NCI-H2171 treated with DMSO at 0.1 percent for 48 hours (cell line): Measurements from ENCODE around the gene ZFX.
"Not testable (repeated sequence)": the region's sequence is repeated elsewhere in the genome, so short reads cannot be mapped to it uniquely, and the experiment has no call there.

ENCODE experiments used
- DNase-seq: peaks from one replicate; lab custom pipeline; 2025; lab: John Stamatoyannopoulos, UW

The ZFX gene

DNA sequence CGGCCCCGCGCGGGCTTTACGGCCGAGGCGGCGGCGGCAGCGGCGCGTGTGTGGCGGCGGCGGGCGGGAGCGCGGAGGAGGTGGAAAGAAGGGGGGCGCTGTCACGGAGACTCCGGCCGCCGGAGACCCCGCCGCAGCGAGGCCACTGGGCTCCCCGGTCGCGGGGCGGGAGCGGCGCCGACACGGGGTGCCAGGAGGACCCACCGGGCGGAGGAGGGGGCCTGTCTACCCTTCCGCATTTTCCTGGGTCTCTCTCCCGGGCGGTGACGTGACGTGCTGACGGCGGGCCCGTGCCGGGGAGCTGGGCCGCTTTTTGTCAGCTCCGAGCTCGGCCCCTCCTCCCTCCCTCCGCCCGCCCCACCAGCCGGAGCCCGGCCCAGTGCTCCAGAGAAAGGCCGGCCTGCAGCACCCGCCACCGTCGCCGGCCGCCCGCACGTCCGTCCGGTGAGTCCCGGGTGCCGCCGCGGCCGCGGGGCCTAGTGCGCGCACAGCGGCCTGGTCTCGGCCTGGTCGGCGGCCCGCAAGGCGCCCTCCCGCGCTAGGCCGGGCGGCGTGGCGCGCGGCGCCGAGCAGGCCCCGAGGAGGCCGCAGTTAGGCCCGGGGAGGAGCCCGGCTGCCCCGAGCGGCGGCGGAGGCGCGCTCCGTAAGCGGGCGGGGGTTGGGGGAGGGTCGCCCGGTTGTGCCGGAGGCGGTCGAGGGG lies at the start of gene ZFX:
ZFX (plus strand) TSS at position 379 of the 700 bp plus-strand sequence. CDS start 23,014 bp downstream, outside the sequence.
- DNase-seq, result peak; percentile 32

DNA sequence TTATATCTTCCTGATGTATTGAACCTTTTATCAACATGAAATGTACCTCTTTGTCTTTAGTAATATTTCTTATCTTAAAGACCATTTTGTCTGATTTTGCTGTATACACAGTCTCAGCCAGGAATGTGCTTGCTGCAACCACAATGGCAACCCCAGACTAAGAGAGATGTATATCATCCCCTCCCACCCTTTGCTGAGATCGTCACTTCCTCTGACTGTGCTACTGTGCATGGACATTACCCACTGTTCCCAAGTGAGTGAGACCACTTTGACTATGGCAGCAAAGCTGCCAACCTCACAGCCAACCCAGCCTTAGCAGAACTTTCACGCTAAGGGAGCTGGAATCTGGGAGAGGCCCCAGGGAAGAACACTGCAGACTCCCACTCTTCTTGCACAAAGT lies 48.8 kb upstream of the ZFX start:
- DNase-seq, result no peak

DNA sequence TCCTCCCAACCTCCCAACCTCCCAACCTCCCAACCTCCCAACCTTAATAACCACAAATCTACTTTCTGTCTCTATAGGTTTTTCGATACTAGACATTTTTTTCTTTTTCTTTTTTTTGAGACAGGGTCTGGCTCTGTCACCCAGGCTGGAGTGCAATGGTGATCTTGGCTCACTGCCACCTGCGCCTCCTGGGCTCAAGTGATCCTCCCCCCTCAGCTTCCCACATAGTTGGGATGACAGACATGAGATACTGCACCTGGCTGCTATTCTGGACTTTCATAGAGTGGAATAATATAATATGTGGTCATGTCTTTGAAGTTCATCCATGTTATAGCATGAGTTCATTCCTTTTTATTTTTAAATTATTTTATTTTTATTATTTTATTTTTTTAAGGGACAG lies 39.5 kb upstream of the ZFX start:
- DNase-seq, result peak; percentile 1

DNA sequence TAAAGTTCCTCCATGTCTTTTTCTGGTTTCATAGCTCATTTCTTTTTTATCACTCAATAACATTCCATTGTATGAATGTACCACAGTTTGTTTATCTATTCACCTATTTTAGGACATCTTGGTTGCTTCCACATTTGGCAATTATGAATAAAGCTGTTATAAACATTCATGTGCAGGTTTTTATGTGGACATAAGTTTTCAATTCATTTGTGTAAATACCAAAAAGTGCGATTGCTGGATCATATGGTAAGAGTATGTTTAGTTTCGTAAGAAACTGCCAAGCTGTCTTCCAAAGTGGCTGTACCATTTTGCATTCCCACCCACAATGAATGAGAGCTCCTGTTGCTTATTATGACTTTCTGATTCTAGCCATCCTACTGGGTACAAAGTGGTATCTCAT lies 36.3 kb upstream of the ZFX start:
- DNase-seq, result no peak

DNA sequence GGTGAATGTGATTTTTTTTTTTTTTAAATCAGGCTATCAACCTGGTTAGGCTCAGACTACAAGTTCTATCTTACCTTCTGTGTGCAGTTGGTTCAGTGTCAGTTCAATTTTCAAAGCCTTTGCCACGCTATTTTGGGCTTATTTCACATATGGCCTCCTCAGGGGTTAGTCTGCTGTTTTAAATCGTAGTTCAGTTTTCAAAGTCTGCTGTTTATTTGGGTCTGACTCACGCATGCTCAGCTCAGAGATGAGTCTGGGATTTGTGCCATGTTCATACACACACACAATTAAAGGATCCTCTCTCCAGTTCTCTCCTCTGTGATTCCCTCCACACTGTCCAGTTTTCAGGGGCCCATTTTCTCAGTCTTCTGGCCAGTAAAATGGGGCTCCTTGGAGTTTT lies 32.3 kb upstream of the ZFX start:
- peak; percentile 64 for DNase-seq

DNA sequence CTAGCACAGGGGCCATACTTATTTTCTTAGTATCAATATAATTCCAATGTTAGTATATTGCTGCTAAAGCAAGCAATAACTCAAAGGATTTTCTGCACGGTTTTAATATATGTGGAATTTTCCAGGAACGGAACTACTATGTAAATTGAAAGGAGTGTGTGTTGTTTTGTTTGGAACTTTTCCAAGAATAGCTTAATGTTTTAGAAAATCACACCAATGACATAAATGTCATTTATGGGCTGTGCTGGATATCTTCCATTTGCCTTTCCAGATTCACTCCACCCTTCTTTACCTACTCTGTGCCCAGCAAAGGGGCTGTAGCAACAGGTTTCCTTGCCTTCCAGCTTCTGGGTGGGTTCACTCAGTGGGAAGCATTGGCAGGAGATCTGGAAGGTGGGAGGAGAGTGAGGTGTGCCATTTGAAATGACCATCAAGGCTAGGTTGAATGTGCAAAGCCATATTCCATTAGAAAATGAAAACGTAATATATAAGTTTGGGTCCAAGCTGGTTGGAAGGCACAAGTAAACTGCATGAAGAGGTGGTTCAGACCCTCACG lies 25.2 kb upstream of the ZFX start:
- DNase-seq, result no peak

DNA sequence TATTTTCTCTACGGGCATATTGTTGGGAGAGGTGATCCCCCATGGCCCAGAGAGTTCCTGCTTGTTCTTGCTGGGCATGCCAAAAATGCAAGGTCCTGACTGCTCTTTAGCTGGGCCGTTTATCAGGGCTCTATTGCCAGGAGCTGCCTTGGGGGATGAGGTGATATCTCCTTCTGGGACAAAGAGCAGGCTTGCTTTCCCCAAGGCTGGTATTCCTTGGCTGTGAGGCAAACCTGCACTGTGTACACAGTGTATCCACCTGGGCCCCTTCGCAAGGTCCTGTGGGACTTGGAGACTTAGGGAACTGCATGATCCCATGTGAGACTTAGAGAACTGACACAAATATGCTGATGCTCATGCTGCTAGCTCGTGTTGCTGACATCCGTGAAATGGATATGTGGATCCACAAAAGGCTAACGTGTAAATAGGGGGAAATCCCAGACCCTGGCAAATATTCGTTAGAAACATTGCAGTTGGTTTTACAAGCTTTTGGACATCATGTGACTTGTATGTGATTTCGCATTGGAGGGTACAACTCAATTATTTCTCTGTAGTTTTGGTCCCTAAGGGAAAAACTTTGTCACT lies 24.4 kb upstream of the ZFX start:
- DNase-seq, result no peak

DNA sequence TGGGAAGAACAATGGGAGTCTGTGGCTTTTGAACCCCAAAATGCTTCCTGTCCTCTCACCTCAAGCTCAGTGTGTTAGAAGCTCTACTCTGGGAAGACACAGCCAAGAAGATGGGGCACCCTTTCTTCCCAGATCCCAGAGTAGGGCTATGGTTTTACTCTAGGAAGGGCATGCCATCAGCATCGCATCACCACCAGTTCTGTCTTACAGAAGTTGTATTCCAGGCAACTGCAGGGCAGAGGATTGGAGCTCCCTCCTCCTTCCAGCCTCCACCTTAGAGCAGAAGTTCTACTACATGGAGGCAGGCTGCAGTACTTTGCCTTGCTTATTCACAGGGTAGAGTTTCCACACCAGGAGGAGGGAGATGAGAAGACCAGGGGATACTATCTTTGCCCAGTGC lies 18.1 kb upstream of the ZFX start:
- no peak for DNase-seq

DNA sequence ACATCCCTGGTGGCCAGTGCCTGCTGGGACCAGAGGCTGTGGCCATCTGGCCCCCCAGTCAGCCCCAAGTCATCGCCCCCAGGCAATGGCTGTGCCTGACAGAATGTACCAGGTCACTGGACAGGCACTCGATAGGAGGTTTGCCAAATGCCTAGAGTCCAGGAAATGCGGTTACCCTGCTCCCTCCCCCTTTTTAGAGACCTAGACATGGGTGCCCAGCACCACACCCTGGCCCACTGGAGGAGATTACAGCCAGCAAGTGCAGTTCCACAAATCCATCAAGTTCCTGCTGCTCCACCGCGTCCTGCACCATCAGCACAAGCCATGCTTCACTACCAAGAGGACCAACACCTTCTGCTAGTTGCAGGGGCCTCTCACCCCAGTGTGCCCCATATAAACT lies 16.2 kb upstream of the ZFX start:
- DNase-seq, result no peak

DNA sequence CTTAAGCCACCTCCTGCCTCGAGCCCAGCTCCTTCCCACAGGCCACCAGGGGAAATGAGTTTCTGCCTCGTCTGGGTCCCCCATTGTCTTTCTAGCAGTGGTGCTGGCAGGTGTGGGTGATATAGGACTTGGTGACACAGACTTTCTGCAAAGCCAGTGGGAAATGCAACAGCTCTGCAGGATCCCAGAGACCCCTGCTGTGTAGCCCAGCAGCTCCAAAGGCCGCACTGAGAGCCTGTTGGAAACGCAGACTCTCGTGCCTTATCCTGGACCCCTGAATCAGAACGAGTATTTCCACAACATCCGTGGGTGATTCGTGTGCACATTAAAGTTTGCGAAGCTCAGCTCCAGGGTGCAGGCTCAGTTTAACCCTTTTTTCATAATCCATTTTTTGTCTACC lies 13.8 kb upstream of the ZFX start:
- DNase-seq, result not testable (repeated sequence)

DNA sequence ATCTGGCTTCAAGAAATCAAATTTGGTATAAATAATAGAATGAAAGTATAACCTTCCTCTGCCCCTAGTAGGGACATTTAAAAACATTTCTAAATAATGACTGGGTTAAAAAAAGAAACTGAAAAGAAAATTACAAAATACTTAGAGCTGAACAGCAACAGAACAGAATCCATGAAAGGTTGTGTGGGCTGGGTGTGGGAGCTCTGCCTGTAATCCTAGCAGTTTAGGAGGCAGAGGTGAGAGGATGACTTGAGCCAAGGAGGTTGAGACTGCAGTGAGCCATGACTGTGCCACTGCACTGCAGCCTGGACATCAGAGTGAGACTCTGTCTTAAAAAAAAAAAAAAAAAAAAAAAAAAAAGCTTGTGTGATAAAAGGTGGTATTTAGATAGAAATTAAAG lies 12.3 kb upstream of the ZFX start:
- no peak for DNase-seq

DNA sequence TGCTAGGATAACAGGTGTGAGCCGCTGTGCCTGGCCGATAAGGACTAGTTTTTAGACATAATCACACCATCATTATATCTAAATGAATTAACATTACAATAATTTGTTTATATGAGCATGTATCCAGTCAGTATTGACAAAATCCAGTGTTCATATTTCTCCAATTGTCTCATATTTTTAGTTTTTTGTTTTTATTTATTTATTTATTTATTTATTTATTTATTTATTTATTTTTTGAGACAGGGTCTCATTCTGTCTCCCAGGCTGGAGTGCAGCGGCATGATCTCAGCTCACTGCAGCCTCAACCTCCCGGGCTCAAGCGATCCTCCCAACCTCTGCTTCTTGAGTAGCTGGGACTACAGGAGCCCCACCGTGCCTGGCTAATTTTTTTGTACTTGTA lies 5.5 kb upstream of the ZFX start:
- DNase-seq, result not testable (repeated sequence)

DNA sequence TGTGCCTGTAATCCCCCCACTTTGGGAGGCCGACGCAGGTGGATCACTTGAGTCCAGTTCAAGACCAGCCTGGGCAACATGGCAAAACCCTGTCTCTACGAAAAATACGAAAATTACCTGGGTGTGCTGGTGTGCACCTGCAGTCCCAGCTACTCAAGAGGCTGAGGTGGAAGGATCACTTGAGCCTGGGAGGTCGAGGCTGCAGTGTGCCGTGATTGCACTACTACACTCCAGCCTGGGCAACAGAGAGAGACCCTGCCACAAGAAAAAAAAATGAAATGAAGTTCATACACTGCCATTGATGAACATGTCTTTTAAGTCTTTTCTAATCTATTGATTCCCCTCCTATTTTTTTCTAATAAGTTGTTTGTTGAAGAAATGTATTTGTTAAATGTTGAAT lies 5.0 kb upstream of the ZFX start:
- no peak for DNase-seq

DNA sequence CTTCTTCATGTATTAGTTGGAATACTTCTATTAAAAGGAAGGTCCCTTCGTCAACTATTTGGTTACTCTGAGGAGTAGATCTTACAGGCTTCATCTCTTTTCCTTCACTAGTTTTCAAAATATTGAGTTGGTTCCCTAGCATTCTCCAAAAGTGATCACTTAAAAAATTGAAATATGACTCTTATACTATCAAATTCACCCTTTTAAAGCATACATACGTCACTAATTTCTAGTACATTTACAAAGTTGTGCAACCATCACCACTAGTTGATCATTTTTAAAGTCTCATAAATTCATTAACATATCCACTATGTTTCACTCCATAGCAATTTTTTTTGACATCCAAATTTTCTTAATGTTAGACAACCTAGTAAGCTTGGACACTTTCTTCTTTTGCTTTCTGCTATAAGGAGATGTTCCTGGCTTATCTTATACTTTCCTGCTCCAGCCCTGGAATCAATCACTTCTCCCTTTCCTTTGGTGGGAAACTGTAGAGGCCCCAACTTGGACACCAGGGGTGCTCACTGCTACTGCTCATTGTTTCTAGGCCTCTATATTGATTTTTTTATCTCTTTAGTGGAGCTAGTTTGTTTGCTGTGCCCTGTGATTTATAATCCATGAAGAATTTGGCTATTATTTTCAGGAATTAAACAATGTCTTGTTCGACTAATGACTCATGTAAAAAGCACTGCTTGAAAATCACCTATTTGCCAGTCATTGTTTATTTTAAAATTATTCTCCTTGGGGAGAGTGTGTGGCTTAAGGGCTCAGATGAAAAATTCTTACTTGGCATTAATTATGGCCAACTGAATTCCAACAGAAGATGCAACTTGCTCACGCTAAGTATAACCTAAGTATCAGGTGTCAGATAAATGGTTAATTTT lies 4.0 kb upstream of the ZFX start:
- no peak for DNase-seq

DNA sequence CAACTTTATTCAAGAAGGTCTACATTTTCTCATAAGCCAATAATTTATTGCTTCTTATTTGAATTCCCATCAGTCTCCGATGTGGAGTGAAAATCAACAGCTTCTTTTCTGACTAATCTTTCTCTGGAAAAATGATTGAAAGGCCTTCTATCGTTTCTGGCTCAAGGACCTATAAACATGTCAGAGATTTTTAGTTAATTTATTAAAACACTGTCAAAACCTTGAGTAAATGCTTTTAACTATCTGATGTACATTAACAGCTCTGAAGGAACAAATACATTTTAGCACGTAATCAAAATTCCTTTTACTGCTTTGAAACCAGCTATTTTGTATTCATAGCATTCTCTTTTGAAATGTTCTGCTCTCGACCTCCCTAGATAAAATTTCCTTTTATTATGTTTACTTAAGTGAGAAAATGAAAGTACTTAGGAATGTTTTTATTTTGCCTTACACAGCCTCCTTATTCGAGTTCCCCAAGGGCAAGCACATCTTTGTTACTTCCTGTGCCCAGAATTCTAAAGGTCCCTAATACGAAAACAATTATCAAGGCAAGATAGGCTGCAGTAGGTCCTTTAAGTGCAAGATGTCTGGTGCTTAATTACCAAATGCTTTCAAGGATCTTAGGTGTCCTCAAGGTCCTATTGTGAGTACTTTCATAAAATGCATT lies 3.1 kb upstream of the ZFX start:
- DNase-seq, result no peak

DNA sequence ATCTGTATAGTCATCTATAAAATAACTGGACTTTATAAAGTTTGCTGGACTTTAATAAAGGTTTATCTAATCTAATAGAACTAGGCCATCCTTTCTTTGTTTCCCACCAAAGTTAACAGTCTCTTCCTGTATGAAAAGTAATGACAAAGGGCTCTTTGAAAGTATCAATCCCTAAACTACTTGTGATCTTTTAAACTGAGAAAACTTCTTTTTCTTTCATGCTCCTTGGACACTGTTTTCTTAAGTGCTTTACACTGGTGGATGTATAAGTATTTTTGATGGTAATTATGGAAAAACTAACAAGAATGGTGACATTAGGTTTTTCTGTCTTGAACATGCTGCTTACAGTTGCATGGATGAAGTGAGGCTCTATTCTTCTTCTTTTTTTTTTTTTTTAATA lies 2.4 kb upstream of the ZFX start:
- DNase-seq, result no peak

DNA sequence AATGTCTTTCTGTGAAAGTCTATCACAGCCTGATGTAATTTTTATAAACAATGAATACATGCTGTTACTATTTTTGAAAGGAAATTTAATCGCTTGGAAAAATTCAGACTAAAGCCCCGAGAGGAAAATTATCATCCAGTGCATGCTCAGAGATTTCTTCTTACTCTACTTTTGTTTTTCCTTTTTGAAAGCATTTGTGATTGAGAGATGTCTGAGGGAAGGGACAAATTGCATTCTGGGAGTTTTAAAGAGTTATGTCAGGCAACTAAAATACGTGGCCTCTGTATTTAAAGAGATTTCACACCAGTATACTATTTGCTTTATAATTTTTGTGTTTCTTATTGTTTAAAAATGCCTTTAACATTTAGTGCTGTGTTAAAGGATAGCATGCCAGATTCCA lies 1.4 kb upstream of the ZFX start:
- DNase-seq, result no peak

DNA sequence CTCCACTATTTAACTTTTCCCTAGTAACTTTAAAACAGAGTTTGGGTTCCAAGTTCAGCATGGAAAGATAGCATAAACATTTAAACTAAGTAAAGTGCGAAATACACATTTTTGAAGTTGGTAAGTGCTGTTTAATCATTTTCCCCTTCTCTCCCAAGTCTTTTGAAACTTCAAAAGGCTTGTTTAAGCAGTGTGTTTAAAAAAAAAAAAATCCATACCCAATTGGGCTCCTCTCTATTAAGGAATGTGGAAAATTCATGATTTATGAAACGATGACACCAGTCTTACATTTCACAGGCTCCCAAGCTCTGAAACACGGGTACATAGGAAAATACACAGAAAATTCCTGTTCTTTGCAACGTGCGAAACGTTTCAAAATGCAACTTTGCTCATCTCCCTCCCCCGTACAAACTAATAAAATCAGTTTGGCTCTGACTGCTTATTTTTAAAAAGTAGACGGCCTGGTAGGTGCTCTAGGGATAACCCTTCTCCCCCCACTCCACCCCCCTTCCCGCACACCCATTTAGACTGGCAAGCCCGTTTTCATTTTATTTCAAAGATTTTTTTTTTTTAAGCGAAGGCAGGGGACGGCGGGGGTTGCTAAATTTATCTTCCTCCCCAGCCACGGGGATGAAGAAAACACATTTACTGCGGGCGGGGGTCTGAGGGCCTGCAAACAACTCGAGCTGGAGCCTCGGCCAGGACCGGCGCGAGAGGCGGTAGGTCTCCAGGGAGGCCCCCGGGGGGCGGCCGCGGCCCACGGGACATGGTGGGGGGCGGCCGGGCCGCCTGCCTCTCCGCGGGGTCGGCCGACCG lies 786 bp upstream of the ZFX start:
- no peak for DNase-seq

DNA sequence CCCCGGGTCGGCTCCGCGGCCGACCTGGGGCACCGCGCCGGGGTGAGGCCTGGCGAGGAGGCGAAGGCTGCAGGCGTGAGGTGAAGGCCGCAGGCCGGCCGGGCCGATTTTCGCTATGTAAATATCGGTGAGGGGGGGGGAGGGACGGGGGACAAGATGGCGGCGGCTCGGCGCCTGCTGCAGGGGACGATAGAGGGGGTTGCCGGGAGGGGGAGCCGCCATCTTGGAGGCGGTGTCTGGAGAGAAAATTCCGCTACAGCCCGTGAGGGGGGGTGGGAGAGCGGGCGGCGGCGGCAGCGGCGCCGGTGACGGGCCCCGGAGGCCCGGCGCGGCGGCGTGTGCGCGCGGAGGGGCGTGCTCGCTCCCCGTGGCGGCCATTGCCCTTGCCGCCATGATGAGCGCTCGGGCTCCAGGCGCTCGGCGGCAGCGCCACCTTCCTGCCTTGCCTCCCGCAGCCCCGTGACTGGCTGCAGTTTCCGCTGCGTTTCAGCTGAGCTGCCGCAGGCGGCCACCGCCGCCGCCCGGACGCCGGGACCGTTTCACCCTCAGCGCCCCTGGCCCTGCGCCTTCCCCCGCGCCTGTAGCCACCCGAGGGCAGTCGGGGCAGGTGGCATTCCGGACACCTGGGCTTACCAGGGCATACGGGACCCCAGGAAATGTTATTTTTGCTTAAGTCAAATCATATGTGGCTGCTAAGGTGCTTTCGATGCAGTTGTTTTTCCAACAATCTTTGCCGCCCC lies 692 bp downstream of the ZFX start:
- DNase-seq, result peak; percentile 81

DNA sequence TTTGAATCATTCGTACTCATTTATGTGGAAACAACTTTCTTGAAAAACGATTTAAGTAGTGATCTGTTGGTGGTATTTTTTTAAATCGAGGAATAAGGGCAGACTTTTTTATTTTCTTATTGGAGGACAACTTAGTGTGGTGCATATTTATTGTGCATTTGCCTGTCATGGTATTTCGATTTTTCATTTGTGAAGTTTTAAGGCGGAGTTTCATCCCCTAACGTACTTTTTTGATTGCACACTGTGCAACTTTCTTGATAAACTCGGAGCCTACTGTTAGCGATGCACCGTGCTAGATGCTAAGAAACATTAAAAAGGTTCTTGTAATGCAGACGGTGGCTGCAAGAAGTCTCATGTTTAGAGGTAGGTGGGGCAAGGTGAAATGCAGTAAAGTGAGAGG lies 1.4 kb downstream of the ZFX start:
- DNase-seq, result no peak

DNA sequence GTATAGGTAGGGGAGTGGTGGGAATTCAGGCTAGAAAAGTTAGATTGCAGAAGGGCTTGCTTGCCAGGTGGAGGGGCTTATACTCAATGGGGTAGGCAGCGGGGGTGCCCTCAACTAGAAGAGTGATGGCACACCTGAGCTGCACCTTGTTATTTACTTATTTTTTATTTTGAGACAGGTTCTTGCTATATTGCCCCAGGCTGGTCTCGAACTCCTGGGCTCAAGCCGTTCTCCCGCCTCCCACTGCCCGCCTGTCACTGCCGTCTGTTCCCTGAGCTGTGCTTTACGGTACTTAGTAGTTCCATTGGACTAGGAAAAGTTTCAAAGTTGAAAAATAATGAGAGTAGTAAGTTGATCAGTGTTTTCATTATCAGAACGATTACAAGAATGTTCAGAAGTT lies 2.0 kb downstream of the ZFX start:
- DNase-seq, result no peak
